Ovary (tissue), 9 donors: ENCODE data around the gene FBXL15. TPM values are rescaled to one million over a fixed set of nuclear protein-coding genes. Genes with fewer than 3 reads are reported as not detected.

Source experiments
- DNase-seq, 5 donors: peaks; one replicate each; pipeline ENCODE4 v3.0.0-alpha.2; 2019 to 2020
- H3K27ac ChIP-seq, 2 donors: fragments of 200-600 bp; one replicate each; pipeline versions ENCODE4 v1.5.1 to v1.8.0; 2019 to 2022
- H3K27me3 ChIP-seq: fragments of 200-600 bp; one replicate; pipeline ENCODE4 v1.8.0; 2022
- H3K36me3 ChIP-seq: fragments of 200-600 bp; sonication (generic); one replicate; pipeline ENCODE4 v1.5.1; 2019
- H3K4me1 ChIP-seq: one replicate; pipeline ENCODE4 v1.8.1; 2013; ENCODE audit warnings: mild to moderate bottlenecking, moderate library complexity; ENCODE audit not compliant: insufficient read depth
- H3K4me3 ChIP-seq: fragments of 200-600 bp; sonication (generic); one replicate; pipeline ENCODE4 v1.5.1; 2017
- H3K9me3 ChIP-seq, 2 donors: fragments of 200-600 bp in 1 of 2; sonication (generic) in 1 of 2; one replicate each; pipeline versions ENCODE4 v1.5.1 to v1.8.1; 2013 to 2019; ENCODE audit warnings: mild to moderate bottlenecking in 1 of 2, moderate library complexity in 1 of 2
- EP300 ChIP-seq: sonication (generic); formaldehyde crosslinking; IDR thresholded peaks from one replicate; pipeline ENCODE4 v1.6.1; 2017; ENCODE audit warnings: antibody characterized with exemption
- POLR2A ChIP-seq: fragments of 450-650 bp; IDR thresholded peaks from one replicate; pipeline ENCODE4 v1.6.1; 2017; ENCODE audit warnings: antibody characterized with exemption, mild to moderate bottlenecking, moderate library complexity
- WGBS, 3 donors: extraction: QIAGEN DNeasy Blood & Tissue Kit in 1 of 3; methylation state at CpG; one replicate each; pipeline versions ENCODE4 v1.1.5 to v1.1.7; 2013 to 2017; 5-methylcytosine and 5-hydroxymethylcytosine counted together
- intact Hi-C, 4 donors: fragments of 100-400 bp; cut with DNase I; formaldehyde crosslinking; loops; one replicate each; pipeline versions ENCODE4 v1.11.0 to v1.15.1; 2022 to 2023
- polyA plus RNA-seq, 2 donors: library from polyadenylated mRNA; stranded (reverse); fragments of 200-250 nt in 1 of 2; fragments of 350-450 nt in 1 of 2; fragmentation: Illumina TruSeq in 1 of 2; extraction: RNeasy Lipid Tissue Mini Kit (QIAGEN cat#74804) in 1 of 2; gene quantifications; one replicate each; pipeline ENCODE4 v1.2.3, GENCODE V29; 2013 to 2014
- total RNA-seq, 7 donors: library from RNA; depleted of rRNA in 2 of 7; stranded (reverse); fragments of >200 nt in 2 of 7; fragmentation: NEBNext Ultra II Directional in 3 of 7; extraction: Animal tissue kit (Norgen Biotek cat#: 25700) in 3 of 7; gene quantifications; one replicate each; pipeline versions ENCODE4 v1.1.0 to v1.2.4, GENCODE V29; 2016 to 2023
- TF ChIP-seq, protein P1 (sequence below), 3 donors: fragments of 450-650 bp in 2 of 3; fragments of 200-600 bp in 1 of 3; IDR thresholded peaks; one replicate each; pipeline versions ENCODE4 v1.5.1 to v1.8.0; 2016 to 2022; ENCODE audit warnings: antibody characterized with exemption in 3 of 3, mild to moderate bottlenecking in 1 of 3
- donor health status: DM: no; HTN: no; CAD: no; lungs with moderate emphysema.
- donor health status: DM: no; HTN: no; CAD: no.
- donor health status: Bipolar disorder and iron deficiency.
- donor health status: DM: yes; HTN: yes; CAD: no.
- donor health status: DM: no; HTN: no; CAD: no.
- donor health status: DM: yes; HTN: yes; CAD: no.

FBXL15 gene
- total and polyA plus RNA-seq, 9 donors: 0.25 to 31.1 (median 19.2) TPM

DNA sequence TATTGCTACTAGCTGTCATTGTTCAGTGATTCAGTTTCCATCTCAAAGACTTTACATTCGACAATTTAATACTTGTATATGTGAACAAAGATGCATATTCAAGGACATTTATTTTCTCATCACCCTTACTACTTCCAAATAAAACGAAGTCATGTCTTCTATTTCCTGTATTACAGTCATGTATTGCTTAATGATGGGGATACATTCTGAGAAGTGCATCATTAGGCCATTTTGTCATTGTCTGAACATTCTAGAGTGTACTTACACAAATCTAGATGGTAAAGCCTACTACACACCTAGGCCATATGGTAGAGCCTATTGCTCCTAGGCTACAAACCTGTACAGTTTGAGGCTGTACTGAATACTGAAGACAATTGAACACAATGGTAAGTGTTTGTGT lies 24.2 kb downstream of the FBXL15 start:
- Histone ChIP-seq H3K27ac (no peak overlapping the region), H3K4me3 (no peak overlapping the region), H3K9me3 (no peaks in the 10 kb centered on the region), H3K36me3 (no peaks in the 10 kb centered on the region), H3K27me3 (no peaks in the 10 kb centered on the region), H3K4me1 (no peaks in the 10 kb centered on the region)
- 83 to 88% (median 86%) methylated on average over 2 of the region's 2 CpGs for WGBS, 3 donors
- TF ChIP-seq, protein P1, sequence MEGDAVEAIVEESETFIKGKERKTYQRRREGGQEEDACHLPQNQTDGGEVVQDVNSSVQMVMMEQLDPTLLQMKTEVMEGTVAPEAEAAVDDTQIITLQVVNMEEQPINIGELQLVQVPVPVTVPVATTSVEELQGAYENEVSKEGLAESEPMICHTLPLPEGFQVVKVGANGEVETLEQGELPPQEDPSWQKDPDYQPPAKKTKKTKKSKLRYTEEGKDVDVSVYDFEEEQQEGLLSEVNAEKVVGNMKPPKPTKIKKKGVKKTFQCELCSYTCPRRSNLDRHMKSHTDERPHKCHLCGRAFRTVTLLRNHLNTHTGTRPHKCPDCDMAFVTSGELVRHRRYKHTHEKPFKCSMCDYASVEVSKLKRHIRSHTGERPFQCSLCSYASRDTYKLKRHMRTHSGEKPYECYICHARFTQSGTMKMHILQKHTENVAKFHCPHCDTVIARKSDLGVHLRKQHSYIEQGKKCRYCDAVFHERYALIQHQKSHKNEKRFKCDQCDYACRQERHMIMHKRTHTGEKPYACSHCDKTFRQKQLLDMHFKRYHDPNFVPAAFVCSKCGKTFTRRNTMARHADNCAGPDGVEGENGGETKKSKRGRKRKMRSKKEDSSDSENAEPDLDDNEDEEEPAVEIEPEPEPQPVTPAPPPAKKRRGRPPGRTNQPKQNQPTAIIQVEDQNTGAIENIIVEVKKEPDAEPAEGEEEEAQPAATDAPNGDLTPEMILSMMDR (IDR thresholded peaks at IDR 0.05): no peak
- TF ChIP-seq EP300 (no peak), POLR2A (no peak)
- DNase-seq: no peak
- intact Hi-C loops: no loop called here

DNA sequence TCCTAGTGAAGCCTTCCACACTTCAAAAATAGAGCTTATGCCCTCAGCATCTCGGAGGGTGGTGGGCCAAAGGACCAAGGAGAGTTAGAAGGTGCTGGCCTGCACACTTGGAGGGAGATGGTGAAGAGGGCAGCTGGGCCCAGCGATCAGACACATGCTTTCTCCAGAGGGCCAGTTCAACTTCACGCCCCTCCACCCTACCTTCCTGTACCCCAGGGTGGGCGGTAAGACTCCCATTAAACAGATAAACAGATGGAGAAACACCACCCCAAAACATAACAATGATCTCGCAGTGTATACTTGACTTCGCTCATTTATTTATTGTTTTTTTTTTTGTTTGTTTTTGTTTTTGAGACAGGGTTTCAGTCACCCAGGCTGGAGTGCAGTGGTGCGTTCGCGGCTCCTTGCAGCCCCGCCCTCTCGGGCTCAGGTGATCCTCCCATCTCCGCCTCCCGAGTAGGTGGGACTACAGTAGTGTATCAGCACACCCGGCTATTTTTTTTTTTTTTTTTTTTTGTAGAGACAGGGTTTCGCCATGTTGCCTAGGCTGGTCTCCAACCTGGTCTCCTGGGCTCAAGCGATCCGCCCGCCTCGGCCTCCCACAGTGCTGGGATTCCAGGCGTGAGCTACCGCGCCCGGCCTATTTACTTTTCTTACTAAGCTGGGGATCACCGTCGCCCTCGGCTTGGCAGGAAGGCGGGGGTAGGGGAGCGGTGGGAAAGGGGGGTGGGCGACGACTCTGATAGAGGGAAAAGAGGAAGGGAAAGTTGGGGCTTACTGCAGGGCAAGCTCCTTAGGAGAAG lies 28.9 kb downstream of the FBXL15 start:
- intact Hi-C loops: no loop called here
- Histone ChIP-seq H3K4me3 (peak overlapping the region; percentile 74), H3K9me3 (no peaks in the 10 kb centered on the region), H3K4me1 (peaks cover 2% of the 10 kb centered on the region), H3K36me3 (no peaks in the 10 kb centered on the region), H3K27me3 (no peaks in the 10 kb centered on the region), H3K27ac (peak overlapping the region; percentile 47 to 92)
- DNase-seq: peak; percentile 68 to 78 (median 75)
- WGBS, 3 donors: 5 to 7% (median 6%) methylated on average over 30 of the region's 30 CpGs
- TF ChIP-seq, protein P1 (IDR thresholded peaks at IDR 0.05): no peak
- TF ChIP-seq EP300 (no peak), POLR2A (no peak)

DNA sequence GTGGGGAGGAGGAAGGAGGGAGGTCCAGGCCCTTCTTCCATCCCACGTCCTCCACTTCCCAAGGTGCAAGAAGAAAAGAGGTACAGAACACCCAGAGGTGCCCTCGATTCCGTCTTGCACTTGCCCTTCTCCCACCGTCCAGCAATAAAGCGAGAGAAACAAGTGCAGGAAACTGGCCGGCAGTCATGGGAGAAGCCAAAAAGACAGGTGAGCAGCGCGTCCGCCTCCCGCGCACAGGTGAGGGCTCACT lies 29.4 kb downstream of the FBXL15 start:
- no peaks in the 10 kb centered on the region for H3K9me3 ChIP-seq
- no peaks in the 10 kb centered on the region for H3K27me3 ChIP-seq
- intact Hi-C loops: no loop called here
- H3K4me1 ChIP-seq: peaks cover 2% of the 10 kb centered on the region
- TF ChIP-seq POLR2A: no peak
- TF ChIP-seq EP300: no peak
- TF ChIP-seq, protein P1 (IDR thresholded peaks at IDR 0.05): no peak
- peak overlapping the region; percentile 47 to 92 for H3K27ac ChIP-seq
- DNase-seq: no peak
- peak overlapping the region; percentile 74 for H3K4me3 ChIP-seq
- WGBS, 3 donors: 0 to 1% (median 0%) methylated on average over 11 of the region's 11 CpGs
- H3K36me3 ChIP-seq: no peaks in the 10 kb centered on the region

DNA sequence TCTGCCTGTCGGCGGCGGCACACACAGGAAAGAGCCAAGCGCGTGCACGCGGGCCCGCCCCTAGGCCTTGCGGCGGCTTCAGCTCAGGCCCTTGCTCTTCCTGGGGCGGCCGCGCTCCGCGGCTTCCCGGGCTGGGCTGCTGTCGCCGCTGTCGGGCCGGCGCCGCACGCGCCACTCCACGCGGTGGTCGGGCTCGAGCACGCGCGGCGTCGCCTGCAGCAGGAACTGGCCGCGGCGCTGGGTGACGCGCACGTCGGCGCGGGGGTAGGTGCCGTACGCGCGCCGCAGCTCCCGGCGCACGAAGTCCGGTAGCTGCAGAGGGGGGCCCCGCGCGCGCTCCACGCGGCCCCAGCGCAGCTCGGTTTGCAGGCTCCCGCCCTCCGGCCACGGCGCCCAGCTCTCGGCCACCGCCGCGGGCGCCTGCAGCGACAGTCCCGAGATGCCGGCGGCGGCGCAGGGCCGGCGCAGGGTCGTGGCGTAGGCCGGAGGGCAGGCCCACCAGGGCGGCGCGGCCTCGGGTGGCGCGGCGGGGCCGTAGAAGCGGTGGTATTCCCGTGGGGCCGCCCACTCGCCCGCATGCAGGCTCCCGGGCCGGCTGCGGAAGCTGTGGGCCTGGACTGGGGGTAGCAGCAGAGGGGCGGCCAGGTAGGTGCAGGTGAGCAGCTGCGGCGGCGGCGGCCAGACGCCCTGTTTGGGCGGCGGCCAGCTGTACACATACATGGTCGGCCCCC lies 29.9 kb downstream of the FBXL15 start:
- TF ChIP-seq POLR2A: peak; percentile 10
- TF ChIP-seq, protein P1 (IDR thresholded peaks at IDR 0.05): no peak
- TF ChIP-seq EP300: no peak
- WGBS, 3 donors: 0 to 1% (median 0%) methylated on average over 41 to 104 of the region's 104 CpGs
- peaks cover 2% of the 10 kb centered on the region for H3K4me1 ChIP-seq
- peak overlapping the region; percentile 74 for H3K4me3 ChIP-seq
- intact Hi-C loops: no loop called here
- H3K27ac ChIP-seq: peak overlapping the region; percentile 47 to 92
- DNase-seq: peak; percentile 66 to 86 (median 79)
- no peaks in the 10 kb centered on the region for H3K27me3 ChIP-seq
- H3K36me3 ChIP-seq: no peaks in the 10 kb centered on the region
- no peaks in the 10 kb centered on the region for H3K9me3 ChIP-seq
